ENCODE results near the gene ENOX1. TPM values are rescaled to one million over a fixed set of nuclear protein-coding genes. Genes with fewer than 3 reads are reported as not detected.

ENOX1 gene
- total RNA-seq, 2 donors from 2014 or later, result 0.22 to 1.4 TPM

- intact Hi-C loops (cut with DNase I), result no loop called here
- TF ChIP-seq CTCF (IDR thresholded peaks at IDR 0.05), result no peak
- no peak overlapping the region for H3K27ac ChIP-seq
- H3K4me3 ChIP-seq, result no peak overlapping the region
- no peaks in the 10 kb centered on the region for H3K9me3 ChIP-seq
- DNase-seq, result no peak
- no peaks in the 10 kb centered on the region for H3K36me3 ChIP-seq
- H3K27me3 ChIP-seq, result no peaks in the 10 kb centered on the region
- H3K9ac ChIP-seq (ENCODE audit: low read depth in 2 of 2, low read length in 2 of 2), result no peak overlapping the region
- H3K4me1 ChIP-seq, result no peaks in the 10 kb centered on the region
These were observed 212.8 kb downstream of the ENOX1 start for GRCh38 chr13:43573802-43574514.

- Histone ChIP-seq H3K36me3 (no peaks in the 10 kb centered on the region), H3K27ac (no peak overlapping the region), H3K4me3 (no peak overlapping the region), H3K4me1 (no peaks in the 10 kb centered on the region), H3K9ac (ENCODE audit: low read depth in 2 of 2, low read length in 2 of 2) (no peak overlapping the region), H3K27me3 (no peaks in the 10 kb centered on the region), H3K9me3 (no peaks in the 10 kb centered on the region)
- intact Hi-C loops (cut with DNase I), result no loop called here
- TF ChIP-seq CTCF (IDR thresholded peaks at IDR 0.05), result no peak
- DNase-seq, result no peak
These were observed 213.4 kb downstream of the ENOX1 start for GRCh38 chr13:43573361-43573740.

GRCh38 chr13:43572656-43573360, 214.0 kb downstream of the ENOX1 start:
- H3K4me3 ChIP-seq, result no peak overlapping the region
- intact Hi-C loops (cut with DNase I), result no loop called here
- no peak for TF ChIP-seq CTCF (IDR thresholded peaks at IDR 0.05)

GRCh38 chr13:43569658-43570057, 217.1 kb downstream of the ENOX1 start:
- Histone ChIP-seq H3K27me3 (no peaks in the 10 kb centered on the region), H3K4me3 (no peak overlapping the region), H3K9ac (ENCODE audit: low read depth in 2 of 2, low read length in 2 of 2) (no peak overlapping the region), H3K36me3 (no peaks in the 10 kb centered on the region), H3K9me3 (no peaks in the 10 kb centered on the region), H3K4me1 (no peaks in the 10 kb centered on the region), H3K27ac (no peak overlapping the region)
- TF ChIP-seq CTCF (IDR thresholded peaks at IDR 0.05), result no peak
- intact Hi-C loops (cut with DNase I), result no loop called here
- no peak for DNase-seq

More at GRCh38 chr13:43572656-43573360, 214.0 kb downstream of the ENOX1 start:
- DNase-seq, result no peak
- H3K4me1 ChIP-seq, result no peaks in the 10 kb centered on the region
- H3K9ac ChIP-seq (ENCODE audit: low read depth in 2 of 2, low read length in 2 of 2), result no peak overlapping the region
- no peaks in the 10 kb centered on the region for H3K27me3 ChIP-seq
- no peak overlapping the region for H3K27ac ChIP-seq
- H3K36me3 ChIP-seq, result no peaks in the 10 kb centered on the region
- H3K9me3 ChIP-seq, result no peaks in the 10 kb centered on the region

- H3K36me3 ChIP-seq, result no peaks in the 10 kb centered on the region
- intact Hi-C loops (cut with DNase I), result no loop called here
- H3K27ac ChIP-seq, result no peak overlapping the region
- no peaks in the 10 kb centered on the region for H3K27me3 ChIP-seq
- no peak for TF ChIP-seq CTCF (IDR thresholded peaks at IDR 0.05)
- H3K9me3 ChIP-seq, result no peaks in the 10 kb centered on the region
- no peak overlapping the region for H3K9ac ChIP-seq (ENCODE audit: low read depth in 2 of 2, low read length in 2 of 2)
- H3K4me1 ChIP-seq, result no peaks in the 10 kb centered on the region
- no peak overlapping the region for H3K4me3 ChIP-seq
- no peak for DNase-seq
These were observed 219.2 kb downstream of the ENOX1 start for GRCh38 chr13:43567608-43568007.

Measured in colonic mucosa (tissue), 4 donors.